ENCODE measurements around the gene SPAG6.

Gene SPAG6

GRCh38 chr10:22453948-22454591 is 108.8 kb downstream of the SPAG6 start:
- H3K4me3 ChIP-seq (ENCODE audit: low read depth, low read length): no peak overlapping the region
- TF ChIP-seq CTCF (conservative IDR thresholded peaks at IDR 0.05; ENCODE audit: low read depth, low read length): no peak
- DNase-seq (ENCODE audit: low read depth): no peak

- no peak overlapping the region for H3K4me3 ChIP-seq (ENCODE audit: low read depth, low read length)
- TF ChIP-seq CTCF (conservative IDR thresholded peaks at IDR 0.05; ENCODE audit: low read depth, low read length): no peak
- no peak for DNase-seq (ENCODE audit: low read depth)
Measured at GRCh38 chr10:22454634-22455033, 109.3 kb downstream of the SPAG6 start.

GRCh38 chr10:22455068-22455857 is 110.0 kb downstream of the SPAG6 start:
- DNase-seq (ENCODE audit: low read depth): no peak
- H3K4me3 ChIP-seq (ENCODE audit: low read depth, low read length): no peak overlapping the region
- TF ChIP-seq CTCF (conservative IDR thresholded peaks at IDR 0.05; ENCODE audit: low read depth, low read length): no peak

GRCh38 chr10:22456486-22456885 is 111.2 kb downstream of the SPAG6 start:
- TF ChIP-seq CTCF (conservative IDR thresholded peaks at IDR 0.05; ENCODE audit: low read depth, low read length): no peak
- DNase-seq (ENCODE audit: low read depth): no peak
- no peak overlapping the region for H3K4me3 ChIP-seq (ENCODE audit: low read depth, low read length)

GRCh38 chr10:22458272-22459038 is 113.2 kb downstream of the SPAG6 start:
- DNase-seq (ENCODE audit: low read depth): no peak
- no peak for TF ChIP-seq CTCF (conservative IDR thresholded peaks at IDR 0.05; ENCODE audit: low read depth, low read length)

GRCh38 chr10:22459496-22459895 is 114.2 kb downstream of the SPAG6 start:
- no peak for DNase-seq (ENCODE audit: low read depth)
- H3K4me3 ChIP-seq (ENCODE audit: low read depth, low read length): no peak overlapping the region
- TF ChIP-seq CTCF (conservative IDR thresholded peaks at IDR 0.05; ENCODE audit: low read depth, low read length): no peak

More at GRCh38 chr10:22458272-22459038, 113.2 kb downstream of the SPAG6 start:
- H3K4me3 ChIP-seq (ENCODE audit: low read depth, low read length): no peak overlapping the region

All from choroid plexus epithelial cell (primary cell).